ENCODE measurements around the gene TMEM219. TPM values are rescaled to one million over a fixed set of nuclear protein-coding genes. Genes with fewer than 3 reads are reported as not detected.
"Not testable (repeated sequence)": the region's sequence is repeated elsewhere in the genome, so short reads cannot be mapped to it uniquely, and the experiment has no call there.

TMEM219 gene
- total RNA-seq, 1 donor from 2014 or later: 95.8 TPM

GRCh38 chr16:30010844-30011713 lies 49.2 kb downstream of the TMEM219 start, which contains the start of gene DOC2A:
TSS of gene DOC2A (minus strand) at chr16:30011027. CDS start at chr16:30010222, 805 bp downstream.
- no peak for DNase-seq (ENCODE audit: low spot score)

GRCh38 chr16:30011714-30012504 lies 50.0 kb downstream of the TMEM219 start:
- DNase-seq (ENCODE audit: low spot score): no peak

GRCh38 chr16:30012598-30012997 lies 50.7 kb downstream of the TMEM219 start:
- not testable (repeated sequence) for DNase-seq (ENCODE audit: low spot score)

- not testable (repeated sequence) for DNase-seq (ENCODE audit: low spot score)
Measured at GRCh38 chr16:30015450-30015849, 53.6 kb downstream of the TMEM219 start.

- DNase-seq (ENCODE audit: low spot score): no peak
Measured at GRCh38 chr16:30016555-30017276, 54.8 kb downstream of the TMEM219 start.

GRCh38 chr16:30017277-30017656 lies 55.4 kb downstream of the TMEM219 start:
- no peak for DNase-seq (ENCODE audit: low spot score)

GRCh38 chr16:30017937-30018336 lies 56.1 kb downstream of the TMEM219 start:
- not testable (repeated sequence) for DNase-seq (ENCODE audit: low spot score)

- no peak for DNase-seq (ENCODE audit: low spot score)
Measured at GRCh38 chr16:30018731-30019158, 56.9 kb downstream of the TMEM219 start.

Other genes starting within 250 kb of the TMEM219 start
- gene C16orf54, start 216.1 kb upstream of the TMEM219 start, total RNA-seq: 5.2 TPM
- gene ZG16, start 183.8 kb upstream of the TMEM219 start, total RNA-seq: not detected
- 4.8 TPM for gene KIF22, start 171.3 kb upstream of the TMEM219 start, total RNA-seq
- gene MAZ, start 155.6 kb upstream of the TMEM219 start, total RNA-seq: 135 TPM
- gene PRRT2, start 149.9 kb upstream of the TMEM219 start, total RNA-seq: 1.5 TPM
- gene PAGR1, start 145.9 kb upstream of the TMEM219 start, total RNA-seq: 11.1 TPM
- 150 TPM for gene MVP, start 141.6 kb upstream of the TMEM219 start, total RNA-seq
- 117 TPM for gene CDIPT, start 98.9 kb upstream of the TMEM219 start, total RNA-seq
- 1.1 TPM for gene SEZ6L2, start 62.5 kb upstream of the TMEM219 start, total RNA-seq
- 0.67 TPM for gene ASPHD1, start 61.6 kb upstream of the TMEM219 start, total RNA-seq
- 15.7 TPM for gene KCTD13, start 35.9 kb upstream of the TMEM219 start, total RNA-seq
- gene TAOK2, start 11.8 kb downstream of the TMEM219 start, total RNA-seq: 49.8 TPM
- 11.0 TPM for gene HIRIP3, start 33.5 kb downstream of the TMEM219 start, total RNA-seq
- 45.4 TPM for gene INO80E, start 34.2 kb downstream of the TMEM219 start, total RNA-seq
- 0.42 TPM for gene DOC2A, start 48.9 kb downstream of the TMEM219 start, total RNA-seq
- not detected for gene C16orf92, start 61.1 kb downstream of the TMEM219 start, total RNA-seq
- gene TLCD3B, start 69.2 kb downstream of the TMEM219 start, total RNA-seq: not detected
- gene ALDOA, start 103.7 kb downstream of the TMEM219 start, total RNA-seq: 1,236 TPM
- gene PPP4C, start 113.9 kb downstream of the TMEM219 start, total RNA-seq: 81.1 TPM
- 0.67 TPM for gene TBX6, start 129.8 kb downstream of the TMEM219 start, total RNA-seq
- 49.3 TPM for gene YPEL3, start 134.1 kb downstream of the TMEM219 start, total RNA-seq
- gene GDPD3, start 151.5 kb downstream of the TMEM219 start, total RNA-seq: 4.3 TPM
- gene MAPK3, start 161.1 kb downstream of the TMEM219 start, total RNA-seq: 135 TPM
- 56.2 TPM for gene CORO1A, start 221.5 kb downstream of the TMEM219 start, total RNA-seq
- gene BOLA2B, start 231.6 kb downstream of the TMEM219 start, total RNA-seq: 94.9 TPM
- gene SLX1A, start 231.8 kb downstream of the TMEM219 start, total RNA-seq: 25.2 TPM
- 9.4 TPM for gene SULT1A3, start 237.2 kb downstream of the TMEM219 start, total RNA-seq